ENCODE results near the gene BBX.

BBX gene

DNA sequence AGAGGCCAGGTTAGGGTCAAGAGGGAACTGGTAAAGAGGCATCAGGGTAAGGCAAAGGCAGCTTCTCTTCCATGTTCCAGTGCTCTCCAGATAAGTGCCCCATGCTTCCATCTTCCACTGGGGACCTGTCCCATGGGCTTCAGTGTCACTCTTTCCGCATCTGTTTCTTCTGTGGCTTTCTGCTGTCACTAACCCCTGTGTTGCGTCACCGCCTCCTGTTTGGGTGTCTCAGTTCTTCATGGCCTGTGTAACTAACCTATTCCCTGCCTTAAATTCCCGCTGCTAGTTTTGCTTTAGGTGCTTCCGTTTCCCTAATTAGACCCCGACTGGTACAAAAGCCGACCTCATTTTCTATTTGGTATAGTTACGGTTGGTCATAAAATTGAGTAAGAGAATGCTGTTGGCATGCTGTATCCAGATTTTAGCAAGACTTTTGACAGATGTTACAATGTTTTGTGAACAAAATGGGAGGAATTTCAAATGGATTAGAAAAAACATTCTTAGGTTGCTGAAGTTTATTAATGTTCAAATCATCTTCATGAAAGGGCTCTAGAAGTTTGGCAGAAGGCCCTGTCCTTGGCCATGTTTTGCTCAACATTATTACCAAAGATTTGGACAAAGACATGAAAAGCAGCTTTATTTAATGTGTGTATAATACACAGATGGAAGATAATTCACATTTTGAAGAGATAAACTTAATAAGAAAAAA, 245.3 kb downstream of the BBX start:
- DNase-seq (ENCODE audit: low read depth in 1 of 2, low spot score in 1 of 2) = peak; percentile 24 to 75
- TF ChIP-seq SPI1 (IDR thresholded peaks at IDR 0.05; ENCODE audit: borderline replicate concordance, low read depth) = no peak
- no peak for TF ChIP-seq CTCF (IDR thresholded peaks at IDR 0.05; ENCODE audit: insufficient read depth, low read length)
- no peak for TF ChIP-seq GABPA (IDR thresholded peaks at IDR 0.05; ENCODE audit: low read depth)
- H3K27me3 ChIP-seq (ENCODE audit: insufficient read depth, poor library complexity, severe bottlenecking) = no peaks in the 10 kb centered on the region
- no peak overlapping the region for H3K4me3 ChIP-seq (replicated peaks; ENCODE audit: insufficient read depth, low read length)
- H3K27ac ChIP-seq (replicated peaks) = no peak overlapping the region

GRCh38 chr3:107769882-107770281, 247.1 kb downstream of the BBX start:
- no peak overlapping the region for H3K27ac ChIP-seq (replicated peaks)
- DNase-seq (ENCODE audit: low read depth in 1 of 2, low spot score in 1 of 2) = no peak
- no peak for TF ChIP-seq SPI1 (IDR thresholded peaks at IDR 0.05; ENCODE audit: borderline replicate concordance, low read depth)
- H3K27me3 ChIP-seq (ENCODE audit: insufficient read depth, poor library complexity, severe bottlenecking) = no peaks in the 10 kb centered on the region
- H3K4me3 ChIP-seq (replicated peaks; ENCODE audit: insufficient read depth, low read length) = no peak overlapping the region

DNA sequence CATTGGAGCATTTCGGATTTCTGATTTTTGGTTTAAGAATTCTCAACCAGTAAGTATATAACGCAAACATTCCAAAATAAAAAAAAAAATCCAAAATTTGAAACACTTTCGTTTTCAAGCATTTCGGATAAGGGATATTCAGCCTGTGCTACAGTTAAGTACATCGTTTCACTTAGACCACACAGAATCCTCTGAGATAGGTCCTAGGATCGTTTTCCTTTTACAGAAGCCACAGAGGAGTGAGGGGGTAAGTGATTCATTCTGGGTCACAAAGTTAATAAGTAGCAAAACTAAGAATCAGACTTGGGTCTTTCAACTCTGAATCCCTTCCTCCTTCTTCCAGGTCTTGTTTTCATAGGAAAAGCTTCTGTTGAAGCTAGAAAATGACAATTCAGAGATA, 249.3 kb downstream of the BBX start:
- TF ChIP-seq POLR2AphosphoS5 (IDR thresholded peaks at IDR 0.05; ENCODE audit: low read depth) (no peak), GABPA (IDR thresholded peaks at IDR 0.05; ENCODE audit: low read depth) (no peak), SPI1 (IDR thresholded peaks at IDR 0.05; ENCODE audit: borderline replicate concordance, low read depth) (no peak)
- TF ChIP-seq, protein P1, sequence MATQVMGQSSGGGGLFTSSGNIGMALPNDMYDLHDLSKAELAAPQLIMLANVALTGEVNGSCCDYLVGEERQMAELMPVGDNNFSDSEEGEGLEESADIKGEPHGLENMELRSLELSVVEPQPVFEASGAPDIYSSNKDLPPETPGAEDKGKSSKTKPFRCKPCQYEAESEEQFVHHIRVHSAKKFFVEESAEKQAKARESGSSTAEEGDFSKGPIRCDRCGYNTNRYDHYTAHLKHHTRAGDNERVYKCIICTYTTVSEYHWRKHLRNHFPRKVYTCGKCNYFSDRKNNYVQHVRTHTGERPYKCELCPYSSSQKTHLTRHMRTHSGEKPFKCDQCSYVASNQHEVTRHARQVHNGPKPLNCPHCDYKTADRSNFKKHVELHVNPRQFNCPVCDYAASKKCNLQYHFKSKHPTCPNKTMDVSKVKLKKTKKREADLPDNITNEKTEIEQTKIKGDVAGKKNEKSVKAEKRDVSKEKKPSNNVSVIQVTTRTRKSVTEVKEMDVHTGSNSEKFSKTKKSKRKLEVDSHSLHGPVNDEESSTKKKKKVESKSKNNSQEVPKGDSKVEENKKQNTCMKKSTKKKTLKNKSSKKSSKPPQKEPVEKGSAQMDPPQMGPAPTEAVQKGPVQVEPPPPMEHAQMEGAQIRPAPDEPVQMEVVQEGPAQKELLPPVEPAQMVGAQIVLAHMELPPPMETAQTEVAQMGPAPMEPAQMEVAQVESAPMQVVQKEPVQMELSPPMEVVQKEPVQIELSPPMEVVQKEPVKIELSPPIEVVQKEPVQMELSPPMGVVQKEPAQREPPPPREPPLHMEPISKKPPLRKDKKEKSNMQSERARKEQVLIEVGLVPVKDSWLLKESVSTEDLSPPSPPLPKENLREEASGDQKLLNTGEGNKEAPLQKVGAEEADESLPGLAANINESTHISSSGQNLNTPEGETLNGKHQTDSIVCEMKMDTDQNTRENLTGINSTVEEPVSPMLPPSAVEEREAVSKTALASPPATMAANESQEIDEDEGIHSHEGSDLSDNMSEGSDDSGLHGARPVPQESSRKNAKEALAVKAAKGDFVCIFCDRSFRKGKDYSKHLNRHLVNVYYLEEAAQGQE (IDR thresholded peaks at IDR 0.05; ENCODE audit: insufficient replicate concordance, low read depth) = no peak
- no peak for DNase-seq (ENCODE audit: low read depth in 1 of 2, low spot score in 1 of 2)
- Histone ChIP-seq H3K4me3 (replicated peaks; ENCODE audit: insufficient read depth, low read length) (no peak overlapping the region), H3K27ac (replicated peaks) (no peak overlapping the region), H3K27me3 (ENCODE audit: insufficient read depth, poor library complexity, severe bottlenecking) (no peaks in the 10 kb centered on the region)

DNA sequence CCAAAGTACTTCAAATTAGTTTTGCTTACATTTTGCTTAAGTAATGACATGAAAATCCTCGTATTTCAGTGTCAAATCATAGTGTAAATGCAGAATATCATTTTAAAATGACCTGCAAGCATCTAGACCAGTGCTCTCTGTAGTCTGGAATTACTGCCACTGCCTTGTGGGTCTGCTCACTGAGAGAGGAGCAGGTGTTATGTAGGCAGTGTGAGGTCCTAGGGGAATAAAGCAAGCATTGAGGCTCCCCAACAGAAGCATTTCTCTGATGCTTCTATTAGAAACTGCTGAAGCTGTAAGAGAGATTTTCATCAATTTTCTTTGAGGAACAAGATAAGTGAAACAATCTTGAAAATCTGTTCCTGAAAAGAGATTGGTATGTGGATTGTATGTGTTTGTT, 253.2 kb downstream of the BBX start:
- Histone ChIP-seq H3K27me3 (ENCODE audit: insufficient read depth, poor library complexity, severe bottlenecking) (no peaks in the 10 kb centered on the region), H3K4me3 (replicated peaks; ENCODE audit: insufficient read depth, low read length) (no peak overlapping the region), H3K27ac (replicated peaks) (no peak overlapping the region)
- DNase-seq (ENCODE audit: low read depth in 1 of 2, low spot score in 1 of 2) = no peak
- TF ChIP-seq POLR2AphosphoS5 (IDR thresholded peaks at IDR 0.05; ENCODE audit: low read depth) (no peak), CTCF (IDR thresholded peaks at IDR 0.05; ENCODE audit: insufficient read depth, low read length) (no peak), GABPA (IDR thresholded peaks at IDR 0.05; ENCODE audit: low read depth) (no peak), SPI1 (IDR thresholded peaks at IDR 0.05; ENCODE audit: borderline replicate concordance, low read depth) (no peak)
- TF ChIP-seq, protein P1 (IDR thresholded peaks at IDR 0.05; ENCODE audit: insufficient replicate concordance, low read depth) = no peak

DNA sequence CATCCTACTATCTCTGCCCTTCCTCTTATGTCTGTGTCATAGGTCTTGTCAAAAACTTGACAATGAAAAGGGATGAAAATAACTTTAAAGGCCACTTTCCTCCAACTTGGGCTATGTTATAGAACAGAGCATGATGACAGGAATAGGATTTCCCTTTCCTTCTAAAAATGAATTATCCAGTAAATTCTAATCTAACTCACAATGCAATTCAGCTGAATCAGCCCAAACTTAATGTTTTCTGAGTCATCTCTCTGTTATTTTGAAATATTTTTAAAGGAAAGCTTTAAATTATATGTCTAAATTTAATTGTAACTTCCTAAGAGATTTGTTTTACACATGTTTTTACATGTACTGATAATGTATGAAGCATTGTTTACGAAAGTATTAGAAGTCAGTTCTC, 258.5 kb downstream of the BBX start:
- Histone ChIP-seq H3K27ac (replicated peaks) (no peak overlapping the region), H3K27me3 (ENCODE audit: insufficient read depth, poor library complexity, severe bottlenecking) (no peaks in the 10 kb centered on the region), H3K4me3 (replicated peaks; ENCODE audit: insufficient read depth, low read length) (no peak overlapping the region)
- TF ChIP-seq, protein P1 (IDR thresholded peaks at IDR 0.05; ENCODE audit: insufficient replicate concordance, low read depth) = no peak
- TF ChIP-seq CTCF (IDR thresholded peaks at IDR 0.05; ENCODE audit: insufficient read depth, low read length) (no peak), SPI1 (IDR thresholded peaks at IDR 0.05; ENCODE audit: borderline replicate concordance, low read depth) (no peak)
- DNase-seq (ENCODE audit: low read depth in 1 of 2, low spot score in 1 of 2) = no peak
